DMS79 (cell line): ENCODE measurements around the gene DIS3L2.
"Not testable (repeated sequence)": the region's sequence is repeated elsewhere in the genome, so short reads cannot be mapped to it uniquely, and the experiment has no call there.

Experiments used
- DNase-seq: peaks from one replicate; lab custom pipeline; 2025; lab: John Stamatoyannopoulos, UW

DIS3L2 gene

DNA sequence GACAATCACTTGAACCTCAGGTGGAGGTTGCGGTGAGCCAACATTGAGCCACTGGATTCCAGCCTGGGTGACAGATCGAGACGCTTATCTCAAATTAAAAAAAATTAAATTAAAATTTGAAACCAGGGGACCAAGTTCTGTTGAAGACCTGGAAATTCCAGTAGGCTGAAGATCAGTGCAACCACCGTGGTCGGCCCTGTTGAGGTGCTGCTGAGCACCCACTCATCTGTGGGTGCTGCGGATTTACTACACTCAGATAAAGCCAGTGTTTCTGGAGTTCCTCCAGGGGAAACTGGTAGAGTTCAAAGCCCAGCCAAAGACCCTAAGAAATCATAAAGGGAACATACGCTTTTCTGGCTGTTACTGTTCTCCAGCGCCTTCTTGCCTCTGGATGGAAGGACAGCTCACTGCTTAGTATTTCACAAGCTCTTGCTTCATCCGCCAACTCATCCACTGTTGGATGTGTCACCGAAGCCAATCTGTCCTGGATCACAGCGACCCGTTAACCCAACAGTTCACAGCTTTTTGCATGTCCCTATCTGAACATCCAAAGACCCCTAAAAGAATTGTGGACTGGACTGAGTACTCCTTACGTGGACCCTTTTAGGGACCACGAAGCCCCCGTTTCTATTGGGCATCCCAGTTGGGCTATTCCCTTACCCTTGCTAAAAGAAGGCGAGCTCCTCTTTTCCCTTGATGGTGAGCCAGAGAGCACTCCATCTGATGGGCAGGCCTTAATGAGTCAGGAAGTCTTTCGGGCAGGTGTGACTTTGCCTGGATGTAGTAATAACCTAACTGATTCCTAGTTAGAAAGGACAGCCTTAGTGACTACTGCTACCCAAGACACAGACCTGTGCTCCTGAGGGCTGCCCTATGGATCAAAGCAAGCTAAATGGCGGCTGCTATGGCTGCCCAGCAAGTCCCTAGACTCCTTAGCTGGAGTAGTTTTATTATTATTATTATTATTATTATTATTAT, 411.0 kb downstream of the DIS3L2 start:
- DNase-seq = no peak

DNA sequence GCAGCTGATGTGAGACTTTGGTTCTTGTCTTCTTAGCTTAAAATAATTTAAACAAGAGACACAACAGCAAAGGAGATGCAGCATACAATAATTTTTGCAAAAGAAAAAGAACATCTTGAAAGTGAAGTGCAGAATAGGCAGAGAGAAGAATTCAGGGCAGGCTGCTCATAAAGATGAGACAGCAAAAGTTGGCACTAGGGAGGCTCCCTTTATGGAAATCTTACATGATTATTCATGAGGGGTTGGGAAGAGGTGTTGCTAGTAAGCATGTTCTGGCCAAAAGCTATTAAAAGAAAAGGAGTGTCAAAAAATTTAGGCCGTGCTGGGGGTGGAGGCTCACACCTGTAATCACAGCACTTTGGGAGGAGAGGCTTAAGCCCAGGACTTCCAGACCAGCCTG, 412.8 kb downstream of the DIS3L2 start:
- DNase-seq = no peak

DNA sequence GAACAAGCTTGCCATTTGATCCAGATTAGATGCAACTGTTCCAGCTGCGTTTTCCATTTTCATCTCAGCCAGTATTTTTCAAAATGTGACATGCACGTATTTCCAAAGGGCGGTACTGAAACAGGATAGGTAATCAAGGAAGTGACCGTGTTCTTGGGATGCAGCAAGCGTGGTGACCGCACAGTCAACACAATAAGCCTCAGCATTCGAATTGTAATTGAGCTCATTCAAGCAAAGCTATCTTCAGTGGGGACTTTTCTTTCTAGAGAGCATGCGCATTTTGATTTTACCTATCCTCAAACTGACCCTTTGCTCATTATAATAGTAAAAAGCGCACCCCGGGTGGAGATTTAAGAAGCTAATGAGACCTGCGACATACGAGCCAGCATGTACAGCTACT, 413.7 kb downstream of the DIS3L2 start:
- no peak for DNase-seq

DNA sequence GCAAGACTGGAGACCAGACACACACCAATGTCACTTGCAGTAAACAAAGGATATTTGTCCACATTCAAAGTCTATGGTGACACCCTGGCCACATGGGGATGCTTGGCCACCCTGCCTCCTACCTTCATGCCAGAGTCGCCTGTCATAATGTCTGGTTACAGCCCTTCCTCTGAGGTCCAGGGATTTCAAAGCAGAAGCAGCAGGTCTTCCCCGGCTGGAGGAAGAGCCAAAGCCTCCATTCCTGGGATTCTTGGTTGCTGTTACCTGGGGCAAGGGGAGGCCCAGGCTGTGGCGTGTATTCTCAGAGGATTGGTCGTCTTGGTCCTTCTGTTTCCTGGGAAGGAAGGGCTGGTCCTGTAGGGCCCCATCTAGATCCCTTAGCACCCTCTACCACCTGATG, 414.7 kb downstream of the DIS3L2 start:
- DNase-seq = no peak

DNA sequence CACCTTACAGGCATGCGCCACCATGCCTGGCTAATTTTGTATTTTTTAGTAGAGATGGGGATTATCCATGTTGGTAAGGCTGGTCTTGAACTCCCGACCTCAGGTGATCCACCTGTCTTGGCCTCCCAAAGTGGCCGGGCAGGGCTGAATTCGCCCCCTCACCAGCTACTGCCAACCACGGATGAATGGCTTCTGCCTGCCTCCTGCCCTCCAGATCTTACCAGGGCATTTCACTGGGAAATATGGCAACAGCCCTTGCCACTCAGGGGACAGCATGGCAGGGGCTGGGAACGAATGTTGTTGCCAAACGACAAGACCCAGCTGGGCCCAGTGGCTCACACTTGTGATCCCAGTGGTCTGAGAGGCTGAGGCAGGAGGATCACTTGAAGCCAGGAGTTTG, 415.2 kb downstream of the DIS3L2 start:
- no peak for DNase-seq

DNA sequence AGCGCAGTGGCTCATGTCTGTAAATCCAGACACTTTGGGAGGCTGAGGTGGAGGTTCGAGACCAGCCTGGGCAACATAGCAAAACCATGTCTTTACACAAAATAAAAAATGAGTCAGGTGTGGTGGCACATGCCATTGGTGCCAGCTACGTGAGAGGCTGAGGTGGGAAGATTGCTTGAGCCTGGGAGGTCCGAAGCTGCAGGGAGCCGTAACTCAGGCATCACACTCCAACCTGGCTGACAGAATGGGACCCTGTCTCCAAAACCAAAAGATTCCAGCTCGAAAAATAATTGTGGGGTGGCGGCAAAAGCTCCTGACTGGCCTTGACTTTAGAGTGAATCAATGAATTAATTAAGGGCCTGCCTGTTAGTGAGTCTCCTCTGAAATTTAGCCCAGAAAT, 415.8 kb downstream of the DIS3L2 start:
- DNase-seq = no peak

DNA sequence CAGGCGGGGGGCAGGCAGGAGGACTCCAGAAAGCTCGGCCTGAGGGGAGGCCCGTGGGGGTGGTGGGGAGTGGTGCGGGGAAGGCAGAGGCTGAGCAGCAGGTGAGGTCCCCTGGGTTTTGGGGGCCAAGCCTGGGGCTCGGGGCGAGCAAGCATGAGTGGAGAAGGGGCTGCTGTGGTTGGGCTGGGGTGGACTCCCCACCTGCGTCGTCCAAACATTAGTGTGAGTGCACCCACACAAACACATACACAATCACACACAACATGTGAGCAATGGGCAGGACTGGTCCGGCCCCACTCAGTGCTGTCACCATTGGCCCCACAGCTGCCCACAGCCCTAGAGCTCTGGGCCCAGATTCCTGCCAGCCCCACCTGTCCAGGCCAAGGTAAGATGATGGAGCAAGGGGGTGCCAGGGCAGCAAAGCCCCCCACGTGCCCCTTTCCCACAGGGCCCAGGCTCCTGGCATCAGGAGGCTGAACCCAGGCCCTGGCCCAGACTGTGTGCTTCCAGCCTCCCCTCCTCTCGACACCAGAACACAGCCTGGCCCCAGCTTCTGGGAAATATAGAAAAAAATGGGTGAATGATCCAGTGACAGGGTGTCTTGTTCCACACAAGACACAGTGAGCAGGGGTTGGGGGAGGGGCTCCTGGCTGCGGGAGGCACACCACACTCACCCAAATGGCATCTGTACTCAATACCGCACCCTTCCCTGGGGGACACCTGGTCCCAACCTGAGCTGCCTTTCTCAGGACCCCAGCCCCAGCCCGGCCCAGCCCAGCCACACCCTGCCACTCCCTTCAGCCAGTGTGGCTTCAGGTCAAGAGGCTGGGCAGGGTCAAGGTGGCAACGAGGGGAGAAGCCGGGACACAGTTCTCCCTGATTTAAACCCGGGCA, 416.6 kb downstream of the DIS3L2 start:
- no peak for DNase-seq

DNA sequence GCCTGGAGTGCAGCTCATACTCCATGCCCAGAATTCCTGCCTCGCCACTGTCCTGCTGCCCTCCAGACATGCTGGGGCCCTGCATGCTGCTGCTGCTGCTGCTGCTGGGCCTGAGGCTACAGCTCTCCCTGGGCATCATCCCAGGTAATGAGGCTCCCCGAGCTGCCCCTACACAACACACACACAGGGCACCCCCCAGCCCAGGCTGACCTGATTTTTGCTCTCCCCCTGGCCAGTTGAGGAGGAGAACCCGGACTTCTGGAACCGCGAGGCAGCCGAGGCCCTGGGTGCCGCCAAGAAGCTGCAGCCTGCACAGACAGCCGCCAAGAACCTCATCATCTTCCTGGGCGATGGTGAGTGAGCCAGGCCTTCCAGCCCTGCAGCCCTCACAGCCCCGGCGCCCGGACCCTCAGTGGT, 417.2 kb downstream of the DIS3L2 start, which contains the start of gene ALPP:
Gene ALPP (plus strand): TSS at position 17 of the 417 bp plus-strand sequence. CDS start 52 bp downstream, at position 69.
- DNase-seq = not testable (repeated sequence)

DNA sequence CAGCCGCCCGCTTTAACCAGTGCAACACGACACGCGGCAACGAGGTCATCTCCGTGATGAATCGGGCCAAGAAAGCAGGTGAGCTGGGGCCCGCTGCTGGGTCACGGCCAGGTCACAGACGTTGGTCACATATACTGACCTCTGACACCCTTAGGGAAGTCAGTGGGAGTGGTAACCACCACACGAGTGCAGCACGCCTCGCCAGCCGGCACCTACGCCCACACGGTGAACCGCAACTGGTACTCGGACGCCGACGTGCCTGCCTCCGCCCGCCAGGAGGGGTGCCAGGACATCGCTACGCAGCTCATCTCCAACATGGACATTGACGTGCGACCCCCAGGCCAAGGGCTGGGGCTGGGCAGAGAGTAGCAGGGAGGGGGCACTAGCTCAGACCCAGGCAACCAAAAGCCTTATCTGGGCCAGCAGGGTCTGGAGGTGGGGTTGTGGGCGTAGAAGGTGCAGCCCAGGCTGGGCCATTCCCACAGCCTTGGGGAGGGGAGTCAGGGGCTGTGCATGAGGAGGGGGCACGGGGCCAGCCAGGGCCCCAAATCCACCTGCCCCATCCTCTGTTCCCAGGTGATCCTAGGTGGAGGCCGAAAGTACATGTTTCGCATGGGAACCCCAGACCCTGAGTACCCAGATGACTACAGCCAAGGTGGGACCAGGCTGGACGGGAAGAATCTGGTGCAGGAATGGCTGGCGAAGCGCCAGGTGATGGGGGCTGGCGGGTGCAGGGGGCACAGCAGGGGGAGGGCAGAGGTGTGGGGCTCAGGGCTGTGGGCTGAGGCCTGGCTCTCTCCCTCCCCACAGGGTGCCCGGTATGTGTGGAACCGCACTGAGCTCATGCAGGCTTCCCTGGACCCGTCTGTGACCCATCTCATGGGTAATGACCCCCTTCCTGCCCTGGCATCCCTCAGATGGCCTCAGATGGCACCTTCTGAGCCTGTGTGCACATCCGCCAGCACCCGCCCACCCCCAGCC, 418.4 kb downstream of the DIS3L2 start:
- not testable (repeated sequence) for DNase-seq

DNA sequence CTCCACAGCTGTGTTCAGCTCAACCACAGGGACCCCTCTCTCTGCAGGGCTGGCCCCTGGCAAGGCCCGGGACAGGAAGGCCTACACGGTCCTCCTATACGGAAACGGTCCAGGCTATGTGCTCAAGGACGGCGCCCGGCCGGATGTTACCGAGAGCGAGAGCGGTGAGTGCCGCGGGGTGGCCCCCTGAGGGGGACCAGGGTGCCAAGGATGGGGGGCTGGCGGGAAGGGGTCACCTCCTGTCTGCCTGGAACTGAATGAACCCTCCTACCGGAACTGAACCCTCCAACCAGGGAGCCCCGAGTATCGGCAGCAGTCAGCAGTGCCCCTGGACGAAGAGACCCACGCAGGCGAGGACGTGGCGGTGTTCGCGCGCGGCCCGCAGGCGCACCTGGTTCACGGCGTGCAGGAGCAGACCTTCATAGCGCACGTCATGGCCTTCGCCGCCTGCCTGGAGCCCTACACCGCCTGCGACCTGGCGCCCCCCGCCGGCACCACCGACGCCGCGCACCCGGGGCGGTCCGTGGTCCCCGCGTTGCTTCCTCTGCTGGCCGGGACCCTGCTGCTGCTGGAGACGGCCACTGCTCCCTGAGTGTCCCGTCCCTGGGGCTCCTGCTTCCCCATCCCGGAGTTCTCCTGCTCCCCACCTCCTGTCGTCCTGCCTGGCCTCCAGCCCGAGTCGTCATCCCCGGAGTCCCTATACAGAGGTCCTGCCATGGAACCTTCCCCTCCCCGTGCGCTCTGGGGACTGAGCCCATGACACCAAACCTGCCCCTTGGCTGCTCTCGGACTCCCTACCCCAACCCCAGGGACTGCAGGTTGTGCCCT, 419.9 kb downstream of the DIS3L2 start:
- not testable (repeated sequence) for DNase-seq

DNA sequence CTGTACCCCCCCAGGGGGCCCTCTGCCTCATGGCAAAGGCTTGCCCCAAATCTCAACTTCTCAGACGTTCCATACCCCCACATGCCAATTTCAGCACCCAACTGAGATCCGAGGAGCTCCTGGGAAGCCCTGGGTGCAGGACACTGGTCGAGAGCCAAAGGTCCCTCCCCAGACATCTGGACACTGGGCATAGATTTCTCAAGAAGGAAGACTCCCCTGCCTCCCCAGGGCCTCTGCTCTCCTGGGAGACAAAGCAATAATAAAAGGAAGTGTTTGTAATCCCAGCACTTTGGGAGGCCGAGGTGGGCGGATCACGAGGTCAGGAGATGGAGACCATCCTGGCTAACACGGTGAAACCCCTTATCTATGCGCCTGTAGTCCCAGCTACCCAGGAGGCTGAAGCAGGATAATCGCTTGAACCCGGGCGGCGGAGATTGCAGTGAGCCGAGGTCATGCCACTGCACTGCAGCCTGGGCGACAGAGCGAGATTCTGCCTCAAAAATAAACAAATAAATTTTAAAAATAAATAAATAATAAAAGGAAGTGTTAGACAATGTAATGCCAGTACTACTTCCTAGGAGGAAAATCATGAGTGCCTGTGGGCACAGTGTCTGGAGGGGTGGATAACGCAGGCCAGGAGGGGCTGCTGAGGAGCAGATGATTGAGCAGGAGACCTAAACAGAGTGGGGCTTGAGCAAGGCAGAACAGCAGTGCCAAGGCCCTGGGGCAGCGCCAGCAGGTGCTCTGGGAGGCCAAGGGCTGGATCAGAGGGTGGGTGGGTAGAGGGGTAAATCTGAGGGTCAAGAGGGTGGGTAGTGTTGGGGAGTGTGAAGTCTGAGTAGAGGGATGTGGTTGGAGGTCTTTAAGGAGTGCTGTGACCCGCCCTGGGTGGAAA, 421.1 kb downstream of the DIS3L2 start:
- no peak for DNase-seq

DNA sequence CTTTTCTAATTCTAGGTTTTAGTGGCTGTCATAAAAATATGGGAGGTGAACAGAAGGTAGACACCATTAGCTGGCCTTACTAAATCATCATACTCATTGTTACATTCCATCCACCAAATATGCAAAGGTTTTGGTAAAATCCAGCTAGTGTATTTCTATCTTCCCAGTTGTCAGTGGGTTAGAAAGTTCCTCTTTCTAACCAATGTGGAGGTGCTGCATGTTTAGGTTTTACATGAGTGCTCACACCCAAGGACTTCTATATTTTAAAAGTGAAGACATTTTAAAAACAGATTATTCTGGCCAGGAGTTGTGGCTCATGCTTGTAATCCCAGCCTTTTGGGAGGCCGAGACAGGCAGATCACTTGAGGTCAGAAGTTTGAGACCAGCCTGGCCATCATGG, 423.0 kb downstream of the DIS3L2 start:
- no peak for DNase-seq

DNA sequence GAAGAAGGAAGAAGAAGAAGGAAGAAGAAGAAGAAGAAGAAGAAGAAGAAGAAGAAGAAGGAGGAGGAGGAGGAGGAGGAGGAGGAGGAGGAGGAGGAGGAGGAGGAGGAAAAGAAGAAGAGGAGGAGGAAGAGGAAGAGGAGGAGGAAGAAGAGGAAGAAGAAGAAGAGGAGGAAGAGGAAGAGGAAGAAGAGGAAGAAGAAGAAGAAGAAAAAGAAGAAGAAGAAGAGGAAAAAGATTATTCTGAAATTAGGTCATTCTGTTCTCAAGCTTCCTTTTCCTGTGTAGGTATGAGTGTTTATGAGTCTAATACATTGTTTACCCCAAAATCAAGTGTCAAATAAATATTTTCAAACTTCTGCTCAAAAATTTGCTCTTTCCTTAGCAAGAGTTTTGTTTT, 423.5 kb downstream of the DIS3L2 start:
- DNase-seq = not testable (repeated sequence)

DNA sequence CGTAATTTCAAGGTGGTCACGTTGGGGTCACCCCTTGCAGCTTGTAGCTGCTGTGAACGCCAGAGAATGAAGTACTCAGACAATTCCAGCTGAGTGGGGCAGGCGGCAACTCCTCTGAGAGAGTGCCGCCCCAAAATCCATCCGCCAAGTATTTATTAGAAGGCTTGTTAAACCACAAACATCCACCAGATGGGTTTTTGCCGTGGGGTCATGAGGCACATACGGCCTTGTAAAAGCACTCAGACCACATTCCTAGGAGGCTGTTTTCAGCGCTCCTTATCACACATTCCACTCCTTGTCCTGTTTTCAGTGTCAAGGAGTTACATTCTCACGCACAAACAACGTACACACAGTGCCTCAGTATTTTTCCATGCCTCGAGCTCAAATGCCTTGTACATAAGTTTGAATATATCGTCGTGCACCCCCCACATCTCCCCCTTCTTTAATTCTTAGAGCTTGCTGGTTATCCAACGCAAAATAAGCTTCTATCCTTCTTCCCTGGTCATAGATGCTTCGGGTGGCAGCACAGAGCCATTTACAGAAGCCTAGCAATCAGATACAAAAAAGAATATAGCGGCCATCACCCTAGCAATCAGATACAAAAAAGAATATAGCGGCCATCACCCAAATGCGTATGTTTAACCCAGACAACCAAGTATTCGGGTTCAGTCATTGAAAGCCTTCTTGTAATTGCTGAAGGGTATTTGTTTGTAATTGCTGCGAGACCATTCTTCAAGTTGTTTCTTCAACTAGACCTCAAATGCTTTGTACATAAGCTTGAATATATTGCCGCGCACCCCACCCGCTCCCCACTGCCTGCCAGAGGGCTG, 424.4 kb downstream of the DIS3L2 start:
- no peak for DNase-seq

DNA sequence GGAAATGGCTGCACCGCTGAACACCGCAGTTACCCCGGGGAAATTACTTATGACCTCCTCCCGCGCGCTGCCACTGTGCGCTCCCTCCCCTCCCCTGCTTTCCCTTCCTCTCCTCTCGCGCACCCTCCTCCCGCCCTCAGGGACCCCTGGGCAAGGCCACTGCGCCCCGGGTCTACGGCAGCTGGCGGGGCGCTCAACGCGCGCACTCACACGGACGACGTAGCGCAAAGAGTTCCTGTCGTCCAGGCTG, 424.9 kb downstream of the DIS3L2 start:
- DNase-seq = no peak
